ENCODE measurements around the gene ZNF385B.

ZNF385B gene

DNA sequence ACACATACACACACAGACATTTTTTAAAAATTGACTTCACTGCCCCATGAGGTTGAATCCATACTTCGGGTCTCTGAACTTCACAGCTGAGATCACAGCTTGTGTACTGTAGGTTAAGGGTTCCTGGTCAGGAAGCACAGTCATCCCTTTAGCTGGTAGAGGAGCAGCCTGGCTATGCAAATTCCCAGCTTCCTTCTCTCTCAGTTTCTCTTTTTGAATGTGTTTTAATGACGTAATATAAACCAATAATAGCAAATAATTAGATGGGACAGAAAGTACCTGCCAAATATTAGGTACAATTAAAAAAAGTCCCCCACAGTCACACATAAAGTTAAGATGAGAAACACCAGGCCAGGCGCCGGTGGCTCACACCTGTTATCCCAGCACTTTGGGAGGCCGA is 178.7 kb downstream of the ZNF385B start:
- Histone ChIP-seq H3K9ac (ENCODE audit: low read length) (peak overlapping the region; percentile 36), H3K9me3 (ENCODE audit: control insufficient read depth, low read length) (no peaks in the 10 kb centered on the region), H3K4me1 (ENCODE audit: control insufficient read depth, insufficient read depth, low read length) (peaks cover 34% of the 10 kb centered on the region), H3K27me3 (replicated peaks; ENCODE audit: control insufficient read depth, insufficient read depth, low read length) (no peaks in the 10 kb centered on the region), H3K4me3 (ENCODE audit: low read length) (no peak overlapping the region), H3K36me3 (ENCODE audit: control insufficient read depth, insufficient read depth, low read length, severe bottlenecking) (no peaks in the 10 kb centered on the region)
- DNase-seq (ENCODE audit: low read depth), result no peak

DNA sequence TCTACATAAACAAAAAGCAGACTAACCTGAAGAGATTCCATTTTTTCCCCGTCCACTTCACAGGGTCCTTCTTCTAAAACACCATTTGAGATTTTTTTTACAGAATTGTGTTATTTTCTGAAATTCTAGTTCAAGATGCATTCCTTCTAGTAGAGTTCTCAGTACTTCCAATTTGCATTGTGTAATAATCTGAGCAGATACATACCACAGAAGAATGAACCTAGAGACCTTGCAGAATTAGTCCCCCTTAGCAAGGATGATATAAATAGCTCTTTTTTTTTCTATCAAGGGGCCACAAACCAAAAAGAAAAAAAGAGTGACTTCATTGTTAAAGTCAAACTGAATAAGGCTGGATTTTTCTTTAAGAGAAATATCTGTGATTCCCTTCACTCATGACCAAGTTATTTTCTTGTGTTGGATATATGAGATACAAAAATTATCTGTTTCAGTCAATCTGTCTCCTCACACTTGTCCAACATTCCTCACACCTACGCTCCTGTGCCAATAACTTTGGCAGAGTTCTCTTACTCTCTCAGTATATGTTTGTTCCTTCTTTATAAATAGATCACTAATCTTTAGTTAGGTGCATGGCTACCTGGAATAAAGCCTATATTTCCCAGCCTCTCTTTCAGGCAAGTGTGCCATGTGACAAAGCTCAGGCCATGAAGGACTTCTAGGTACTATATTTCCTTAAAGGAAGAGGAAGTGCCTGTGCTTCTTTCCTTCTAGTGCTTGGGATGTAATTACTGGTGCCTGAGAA is 183.5 kb downstream of the ZNF385B start:
- peak overlapping the region; percentile 0 for H3K4me3 ChIP-seq (ENCODE audit: low read length)
- H3K9ac ChIP-seq (ENCODE audit: low read length), result peak overlapping the region; percentile 7
- H3K36me3 ChIP-seq (ENCODE audit: control insufficient read depth, insufficient read depth, low read length, severe bottlenecking), result no peaks in the 10 kb centered on the region
- peaks cover 30% of the 10 kb centered on the region for H3K4me1 ChIP-seq (ENCODE audit: control insufficient read depth, insufficient read depth, low read length)
- DNase-seq (ENCODE audit: low read depth), result peak; percentile 60
- H3K27me3 ChIP-seq (replicated peaks; ENCODE audit: control insufficient read depth, insufficient read depth, low read length), result no peaks in the 10 kb centered on the region
- no peaks in the 10 kb centered on the region for H3K9me3 ChIP-seq (ENCODE audit: control insufficient read depth, low read length)

DNA sequence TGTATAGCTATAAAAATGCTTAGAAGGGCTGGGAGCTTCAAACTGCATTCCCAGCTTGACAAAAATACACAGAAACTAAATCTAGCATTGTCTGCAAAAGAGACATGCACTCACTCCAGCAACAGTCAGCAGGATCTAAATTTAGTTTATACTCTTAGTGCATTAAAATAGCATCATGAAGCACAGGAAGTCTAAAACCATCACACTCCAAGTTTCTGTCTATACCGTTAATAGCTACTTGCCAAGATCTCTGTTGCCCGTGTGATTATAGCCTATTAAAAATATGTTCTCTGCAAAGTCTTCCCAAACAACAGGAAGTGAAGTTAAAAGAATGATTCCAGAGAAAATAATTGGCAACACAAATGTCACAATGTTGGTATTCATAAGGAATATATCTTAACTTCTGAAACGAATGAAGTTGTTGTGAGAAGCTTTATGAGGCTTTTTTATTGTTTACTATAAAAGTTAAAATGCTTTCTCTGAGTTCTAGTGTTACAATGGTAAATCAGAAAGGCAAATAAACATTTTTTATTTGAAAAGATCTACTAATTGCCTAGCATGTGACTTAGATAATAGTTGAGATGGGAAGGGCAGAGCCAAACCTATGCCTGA is 184.2 kb downstream of the ZNF385B start:
- H3K27me3 ChIP-seq (replicated peaks; ENCODE audit: control insufficient read depth, insufficient read depth, low read length), result no peaks in the 10 kb centered on the region
- peaks cover 24% of the 10 kb centered on the region for H3K4me1 ChIP-seq (ENCODE audit: control insufficient read depth, insufficient read depth, low read length)
- no peaks in the 10 kb centered on the region for H3K9me3 ChIP-seq (ENCODE audit: control insufficient read depth, low read length)
- H3K9ac ChIP-seq (ENCODE audit: low read length), result peak overlapping the region; percentile 42
- no peaks in the 10 kb centered on the region for H3K36me3 ChIP-seq (ENCODE audit: control insufficient read depth, insufficient read depth, low read length, severe bottlenecking)
- H3K4me3 ChIP-seq (ENCODE audit: low read length), result peak overlapping the region; percentile 0
- peak; percentile 39 for DNase-seq (ENCODE audit: low read depth)

DNA sequence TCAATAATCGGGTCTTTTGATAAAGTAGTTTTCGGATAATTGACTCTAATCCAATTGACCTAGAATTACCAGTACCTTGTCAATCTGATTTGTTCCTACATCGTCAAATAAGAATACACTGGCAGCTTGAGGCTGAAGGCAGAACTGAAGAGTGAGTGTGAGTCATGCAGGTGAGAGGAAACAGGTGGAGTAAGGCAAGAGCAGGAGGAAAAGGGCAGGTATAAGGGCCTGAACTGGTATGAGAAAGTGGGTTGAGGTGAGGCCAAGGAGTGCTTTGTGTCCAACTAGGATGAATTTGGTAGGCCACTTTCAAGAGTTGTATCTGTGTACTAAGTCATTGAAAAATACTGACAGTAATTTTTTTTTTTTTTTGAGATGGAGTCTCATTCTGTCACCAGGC is 186.0 kb downstream of the ZNF385B start:
- Histone ChIP-seq H3K4me3 (ENCODE audit: low read length) (no peak overlapping the region), H3K9ac (ENCODE audit: low read length) (no peak overlapping the region), H3K36me3 (ENCODE audit: control insufficient read depth, insufficient read depth, low read length, severe bottlenecking) (no peaks in the 10 kb centered on the region), H3K27me3 (replicated peaks; ENCODE audit: control insufficient read depth, insufficient read depth, low read length) (no peaks in the 10 kb centered on the region), H3K9me3 (ENCODE audit: control insufficient read depth, low read length) (no peaks in the 10 kb centered on the region), H3K4me1 (ENCODE audit: control insufficient read depth, insufficient read depth, low read length) (peaks cover 29% of the 10 kb centered on the region)
- DNase-seq (ENCODE audit: low read depth), result no peak

DNA sequence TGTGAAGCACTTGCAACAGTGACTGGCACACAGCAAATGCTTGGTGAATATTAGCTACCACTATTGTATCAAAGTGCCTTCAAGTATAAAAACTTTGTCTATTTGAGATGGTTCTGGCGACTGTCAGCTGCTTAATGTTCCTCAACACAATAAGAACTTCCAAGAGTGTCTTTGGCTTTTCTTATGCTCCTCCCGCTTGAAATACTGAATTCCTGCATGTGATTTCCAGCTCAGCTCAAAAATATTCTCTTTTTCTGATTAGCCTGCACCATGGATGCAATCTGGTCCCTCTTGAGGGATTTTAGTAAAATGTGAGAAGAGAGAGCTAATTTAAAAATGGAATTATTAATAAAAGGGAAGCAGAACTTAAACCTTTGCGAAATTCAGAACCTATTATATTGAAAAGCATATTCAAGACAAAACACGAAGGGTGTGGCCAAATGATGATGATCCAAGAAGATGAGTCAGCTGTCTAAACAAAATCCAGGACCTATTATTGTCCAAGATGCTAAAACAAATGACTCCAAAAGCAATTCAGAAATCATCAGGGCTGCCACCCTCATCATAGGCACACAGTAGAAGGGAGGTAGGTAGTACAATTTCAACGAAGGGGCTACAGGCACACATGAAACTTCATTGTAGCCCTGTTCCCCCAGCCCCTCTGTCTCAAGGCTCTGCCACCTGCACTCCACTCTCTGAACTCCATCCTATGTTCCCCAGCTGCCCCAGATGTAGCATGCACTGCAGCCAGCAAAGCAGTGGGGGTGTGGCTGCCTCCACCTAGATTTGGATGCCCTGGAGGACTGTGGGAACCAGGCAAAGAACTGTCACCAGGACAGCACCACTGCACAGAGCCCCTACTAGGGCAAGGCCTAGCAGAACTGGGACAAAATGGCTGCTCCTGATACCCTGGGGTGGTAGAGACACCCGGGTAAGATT is 190.1 kb downstream of the ZNF385B start:
- no peak for DNase-seq (ENCODE audit: low read depth)
- Histone ChIP-seq H3K4me3 (ENCODE audit: low read length) (no peak overlapping the region), H3K36me3 (ENCODE audit: control insufficient read depth, insufficient read depth, low read length, severe bottlenecking) (no peaks in the 10 kb centered on the region), H3K9me3 (ENCODE audit: control insufficient read depth, low read length) (no peaks in the 10 kb centered on the region), H3K9ac (ENCODE audit: low read length) (no peak overlapping the region), H3K27me3 (replicated peaks; ENCODE audit: control insufficient read depth, insufficient read depth, low read length) (no peaks in the 10 kb centered on the region), H3K4me1 (ENCODE audit: control insufficient read depth, insufficient read depth, low read length) (peaks cover 8% of the 10 kb centered on the region)

DNA sequence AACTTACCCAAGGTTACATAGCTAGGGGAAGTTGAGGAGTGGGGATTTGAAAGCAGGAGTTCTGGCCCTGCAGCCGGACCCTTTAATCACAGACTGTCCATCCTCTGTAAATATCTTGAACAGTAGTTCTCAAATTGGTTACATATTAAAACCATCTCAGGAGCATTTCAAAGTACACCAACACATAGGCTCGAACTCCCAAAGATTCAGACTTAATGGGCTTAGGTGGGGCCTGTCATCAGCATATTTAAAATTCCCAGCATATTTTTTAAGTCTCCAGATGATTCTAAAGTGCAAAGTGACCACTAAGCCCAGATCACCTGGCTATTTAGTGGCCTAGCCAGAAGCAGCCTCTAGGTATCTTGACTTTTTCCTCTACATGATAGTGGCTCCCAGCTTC is 192.2 kb downstream of the ZNF385B start:
- DNase-seq (ENCODE audit: low read depth), result no peak
- no peak overlapping the region for H3K9ac ChIP-seq (ENCODE audit: low read length)
- H3K4me1 ChIP-seq (ENCODE audit: control insufficient read depth, insufficient read depth, low read length), result peaks cover 8% of the 10 kb centered on the region
- no peaks in the 10 kb centered on the region for H3K27me3 ChIP-seq (replicated peaks; ENCODE audit: control insufficient read depth, insufficient read depth, low read length)
- no peaks in the 10 kb centered on the region for H3K9me3 ChIP-seq (ENCODE audit: control insufficient read depth, low read length)
- no peak overlapping the region for H3K4me3 ChIP-seq (ENCODE audit: low read length)
- no peaks in the 10 kb centered on the region for H3K36me3 ChIP-seq (ENCODE audit: control insufficient read depth, insufficient read depth, low read length, severe bottlenecking)

DNA sequence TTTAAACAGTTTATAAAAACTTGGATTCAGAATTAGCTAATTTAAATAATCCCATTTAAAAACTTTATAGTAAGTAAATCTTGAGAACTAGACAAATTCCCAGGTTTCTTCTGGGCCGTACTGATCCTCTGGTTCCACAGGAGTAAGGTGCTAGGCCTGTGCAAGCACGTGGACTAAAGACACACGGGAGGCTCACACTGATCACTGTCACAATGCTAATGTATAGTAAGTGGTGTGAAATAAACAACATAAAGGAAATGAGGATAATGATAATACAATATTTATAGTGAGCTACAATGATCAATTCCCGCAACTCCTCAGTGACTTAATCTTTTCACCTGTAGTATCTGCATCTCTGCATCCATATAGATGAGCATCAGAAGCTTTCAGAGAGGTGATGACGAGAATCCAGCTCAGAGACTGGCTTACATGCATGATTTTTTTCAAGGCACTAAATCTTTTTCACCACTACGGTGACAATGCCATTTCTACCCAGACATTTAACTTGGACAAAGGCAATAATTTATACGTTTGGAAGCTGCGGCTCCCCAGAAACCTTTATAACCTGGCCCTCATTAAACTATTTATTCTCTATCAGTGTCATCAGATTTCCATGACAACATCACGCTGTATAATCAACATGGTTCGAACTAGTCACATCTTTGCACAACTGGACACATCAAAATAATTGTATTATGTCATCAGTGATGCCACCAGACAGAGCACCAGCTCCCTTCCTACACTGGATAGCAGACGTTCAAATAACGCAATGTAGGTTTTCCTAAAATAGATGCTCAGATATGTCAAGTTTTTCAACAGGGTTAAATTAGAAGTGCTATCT is 196.2 kb downstream of the ZNF385B start:
- Histone ChIP-seq H3K27me3 (replicated peaks; ENCODE audit: control insufficient read depth, insufficient read depth, low read length) (no peaks in the 10 kb centered on the region), H3K4me3 (ENCODE audit: low read length) (no peak overlapping the region), H3K9ac (ENCODE audit: low read length) (no peak overlapping the region), H3K9me3 (ENCODE audit: control insufficient read depth, low read length) (no peaks in the 10 kb centered on the region), H3K4me1 (ENCODE audit: control insufficient read depth, insufficient read depth, low read length) (no peaks in the 10 kb centered on the region), H3K36me3 (ENCODE audit: control insufficient read depth, insufficient read depth, low read length, severe bottlenecking) (no peaks in the 10 kb centered on the region)
- DNase-seq (ENCODE audit: low read depth), result no peak

DNA sequence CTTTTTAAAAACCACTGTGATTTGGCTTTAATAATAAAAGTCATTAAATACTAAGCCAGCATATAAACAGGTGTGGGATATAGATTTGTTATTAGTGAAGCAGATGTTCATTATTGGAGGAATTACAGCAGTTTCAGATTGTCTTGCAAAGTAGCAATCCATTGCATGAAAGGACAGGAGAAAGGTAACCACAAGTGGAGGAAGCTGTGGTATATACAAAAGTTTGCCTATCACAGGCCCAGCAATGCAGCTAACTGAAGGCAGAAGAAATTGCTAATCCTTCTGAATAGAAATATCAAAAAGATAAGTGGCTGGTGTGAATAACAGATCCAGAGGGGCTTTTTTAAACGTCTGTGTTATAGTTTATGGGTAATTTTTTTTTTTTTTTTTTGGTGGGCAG is 199.4 kb downstream of the ZNF385B start:
- no peak overlapping the region for H3K9ac ChIP-seq (ENCODE audit: low read length)
- H3K27me3 ChIP-seq (replicated peaks; ENCODE audit: control insufficient read depth, insufficient read depth, low read length), result no peaks in the 10 kb centered on the region
- no peak for DNase-seq (ENCODE audit: low read depth)
- no peak overlapping the region for H3K4me3 ChIP-seq (ENCODE audit: low read length)
- H3K36me3 ChIP-seq (ENCODE audit: control insufficient read depth, insufficient read depth, low read length, severe bottlenecking), result no peaks in the 10 kb centered on the region
- H3K9me3 ChIP-seq (ENCODE audit: control insufficient read depth, low read length), result no peaks in the 10 kb centered on the region
- no peaks in the 10 kb centered on the region for H3K4me1 ChIP-seq (ENCODE audit: control insufficient read depth, insufficient read depth, low read length)

DNA sequence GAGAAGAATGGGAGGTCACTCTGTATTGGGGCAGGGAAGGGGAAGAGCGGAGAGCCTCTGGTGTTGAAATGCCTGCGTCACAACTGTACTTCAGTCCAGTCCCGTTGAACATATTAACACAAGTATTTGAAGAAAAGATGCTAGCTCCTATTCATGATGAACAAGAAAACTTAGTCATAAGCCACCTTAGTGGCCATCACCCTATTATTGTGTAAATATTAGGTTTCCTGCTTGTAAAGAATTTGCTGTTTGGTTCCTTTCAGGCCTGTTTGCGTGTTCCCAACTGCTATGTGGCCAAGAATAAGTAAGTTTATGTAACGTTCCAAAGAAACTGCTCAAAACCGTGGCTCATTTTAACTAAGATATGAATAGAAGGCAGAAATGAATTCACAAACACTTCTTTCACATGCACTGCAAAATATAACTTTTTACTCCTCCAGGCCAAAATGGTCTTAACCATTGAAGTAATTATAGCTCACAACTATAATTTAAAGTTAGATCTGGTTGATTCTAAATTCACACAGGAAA is 204.3 kb downstream of the ZNF385B start:
- no peak overlapping the region for H3K9ac ChIP-seq (ENCODE audit: low read length)
- peaks cover 13% of the 10 kb centered on the region for H3K4me1 ChIP-seq (ENCODE audit: control insufficient read depth, insufficient read depth, low read length)
- no peaks in the 10 kb centered on the region for H3K36me3 ChIP-seq (ENCODE audit: control insufficient read depth, insufficient read depth, low read length, severe bottlenecking)
- no peaks in the 10 kb centered on the region for H3K9me3 ChIP-seq (ENCODE audit: control insufficient read depth, low read length)
- H3K4me3 ChIP-seq (ENCODE audit: low read length), result no peak overlapping the region
- no peaks in the 10 kb centered on the region for H3K27me3 ChIP-seq (replicated peaks; ENCODE audit: control insufficient read depth, insufficient read depth, low read length)
- DNase-seq (ENCODE audit: low read depth), result no peak

DNA sequence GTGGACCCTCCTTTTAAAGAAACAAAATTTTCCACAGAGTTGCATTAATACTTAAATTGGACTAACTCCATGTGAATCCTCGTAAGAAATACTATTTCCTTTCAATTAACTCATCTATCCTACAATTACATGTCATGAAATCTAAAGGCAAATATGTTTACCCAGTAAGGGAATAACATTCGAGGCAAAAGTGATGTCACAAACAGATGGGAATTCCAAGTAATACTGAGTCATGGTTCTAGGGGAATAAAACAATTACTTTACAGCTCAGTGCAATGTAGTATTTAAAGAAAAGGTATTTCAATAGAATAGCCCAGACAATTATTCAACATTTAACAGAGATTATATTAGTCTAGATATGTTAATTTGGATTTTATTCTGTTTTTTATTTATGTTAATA is 205.8 kb downstream of the ZNF385B start:
- H3K4me1 ChIP-seq (ENCODE audit: control insufficient read depth, insufficient read depth, low read length), result peaks cover 13% of the 10 kb centered on the region

More for the DNA sequence above, 205.8 kb downstream of the ZNF385B start:
- H3K9ac ChIP-seq (ENCODE audit: low read length), result no peak overlapping the region
- H3K36me3 ChIP-seq (ENCODE audit: control insufficient read depth, insufficient read depth, low read length, severe bottlenecking), result no peaks in the 10 kb centered on the region
- H3K27me3 ChIP-seq (replicated peaks; ENCODE audit: control insufficient read depth, insufficient read depth, low read length), result no peaks in the 10 kb centered on the region
- peak; percentile 24 for DNase-seq (ENCODE audit: low read depth)
- no peak overlapping the region for H3K4me3 ChIP-seq (ENCODE audit: low read length)
- no peaks in the 10 kb centered on the region for H3K9me3 ChIP-seq (ENCODE audit: control insufficient read depth, low read length)

All from adipocyte (in vitro differentiated cells).